GM12878 (cell line): ENCODE data around the gene C16orf95.

ENCODE experiments used
- POLR2A ChIP-seq: IDR thresholded peaks from 2 replicates; pipeline ENCODE4 v1.6.1; 2011; ENCODE audit warnings: low read depth, mild to moderate bottlenecking, low read length
- RCOR1 ChIP-seq: conservative IDR thresholded peaks from 2 replicates; pipeline ENCODE4 v1.6.1; 2012; ENCODE audit warnings: low read depth, low read length, improper control_type of control experiment
- TF ChIP-seq, protein P1 (sequence below), 3 experiments: IDR thresholded peaks in 2 of 3; conservative IDR thresholded peaks in 1 of 3; 2 replicates each; pipeline ENCODE4 v1.5.1; 2011; ENCODE audit warnings: low read depth in 3 of 3, low read length in 3 of 3, mild to moderate bottlenecking in 3 of 3, control low read depth in 2 of 3, moderate library complexity in 2 of 3, inconsistent platforms in 1 of 3, mixed read lengths in 1 of 3; ENCODE audit not compliant: control insufficient read depth in 2 of 3, insufficient read depth in 1 of 3; ENCODE audit errors: extremely low read depth in 1 of 3

DNA sequence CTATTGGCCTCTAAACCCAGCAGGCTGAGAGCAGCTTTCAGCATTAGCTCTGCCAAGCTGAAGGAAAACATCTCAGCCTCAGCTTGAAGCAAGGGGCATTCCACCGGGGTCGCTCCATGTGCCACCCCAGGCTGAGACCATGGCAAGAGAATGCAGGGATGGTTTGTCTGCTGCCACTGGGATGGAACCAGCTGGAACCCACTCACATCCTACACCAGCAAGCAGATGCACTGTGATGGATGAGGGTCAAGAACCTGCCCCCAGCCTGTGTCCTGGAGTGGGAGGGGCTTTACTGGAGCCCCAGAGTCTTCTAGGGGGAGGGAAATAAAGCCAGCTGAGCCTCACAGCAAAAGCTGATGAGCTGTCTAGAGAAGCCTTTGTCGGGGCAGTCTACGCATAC lies 51.9 kb downstream of the C16orf95 start:
- TF ChIP-seq POLR2A (no peak), RCOR1 (no peak)
- TF ChIP-seq, protein P1, sequence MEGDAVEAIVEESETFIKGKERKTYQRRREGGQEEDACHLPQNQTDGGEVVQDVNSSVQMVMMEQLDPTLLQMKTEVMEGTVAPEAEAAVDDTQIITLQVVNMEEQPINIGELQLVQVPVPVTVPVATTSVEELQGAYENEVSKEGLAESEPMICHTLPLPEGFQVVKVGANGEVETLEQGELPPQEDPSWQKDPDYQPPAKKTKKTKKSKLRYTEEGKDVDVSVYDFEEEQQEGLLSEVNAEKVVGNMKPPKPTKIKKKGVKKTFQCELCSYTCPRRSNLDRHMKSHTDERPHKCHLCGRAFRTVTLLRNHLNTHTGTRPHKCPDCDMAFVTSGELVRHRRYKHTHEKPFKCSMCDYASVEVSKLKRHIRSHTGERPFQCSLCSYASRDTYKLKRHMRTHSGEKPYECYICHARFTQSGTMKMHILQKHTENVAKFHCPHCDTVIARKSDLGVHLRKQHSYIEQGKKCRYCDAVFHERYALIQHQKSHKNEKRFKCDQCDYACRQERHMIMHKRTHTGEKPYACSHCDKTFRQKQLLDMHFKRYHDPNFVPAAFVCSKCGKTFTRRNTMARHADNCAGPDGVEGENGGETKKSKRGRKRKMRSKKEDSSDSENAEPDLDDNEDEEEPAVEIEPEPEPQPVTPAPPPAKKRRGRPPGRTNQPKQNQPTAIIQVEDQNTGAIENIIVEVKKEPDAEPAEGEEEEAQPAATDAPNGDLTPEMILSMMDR (IDR thresholded peaks at IDR 0.05 in 2 of 3, conservative IDR thresholded peaks at IDR 0.05 in 1 of 3; ENCODE audit: control insufficient read depth in 2 of 3, extremely low read depth in 1 of 3, insufficient read depth in 1 of 3, low read depth in 3 of 3, low read length in 3 of 3) = no peak
